ENCODE data around the gene ARL6.

DNA sequence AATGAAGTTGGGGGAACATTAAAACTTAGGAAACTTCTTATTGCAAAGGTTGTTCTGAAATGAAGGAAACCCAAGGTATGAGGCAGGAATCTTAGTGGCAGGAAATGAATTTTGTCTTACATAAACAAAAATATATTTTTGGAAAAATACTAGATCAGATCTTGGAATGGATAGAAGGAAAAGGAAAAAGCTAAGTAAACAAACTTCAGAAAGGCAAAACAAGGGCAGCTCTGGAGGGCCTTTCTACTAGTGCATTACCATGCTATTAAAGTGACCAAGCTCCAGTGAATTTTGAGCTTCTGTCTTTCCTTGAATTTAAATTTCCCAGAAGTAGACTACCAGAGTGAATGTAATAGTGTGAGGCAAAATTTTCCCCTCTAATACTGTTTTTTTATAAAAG is 13.6 kb downstream of the ARL6 start:
- no peak for TF ChIP-seq POLR2A (IDR thresholded peaks at IDR 0.05)
- no peak for TF ChIP-seq CTCF (IDR thresholded peaks at IDR 0.05)

Measured in right lobe of liver (tissue), 4 donors.